GM04504 (cell line): ENCODE measurements around the gene INPP1.
"Not testable (repeated sequence)": the region's sequence is repeated elsewhere in the genome, so short reads cannot be mapped to it uniquely, and the experiment has no call there.

ENCODE experiments used
- DNase-seq: peaks from one replicate; pipeline ENCODE4 v3.0.0-alpha.2; 2012; ENCODE audit warnings: low read depth

Gene INPP1

DNA sequence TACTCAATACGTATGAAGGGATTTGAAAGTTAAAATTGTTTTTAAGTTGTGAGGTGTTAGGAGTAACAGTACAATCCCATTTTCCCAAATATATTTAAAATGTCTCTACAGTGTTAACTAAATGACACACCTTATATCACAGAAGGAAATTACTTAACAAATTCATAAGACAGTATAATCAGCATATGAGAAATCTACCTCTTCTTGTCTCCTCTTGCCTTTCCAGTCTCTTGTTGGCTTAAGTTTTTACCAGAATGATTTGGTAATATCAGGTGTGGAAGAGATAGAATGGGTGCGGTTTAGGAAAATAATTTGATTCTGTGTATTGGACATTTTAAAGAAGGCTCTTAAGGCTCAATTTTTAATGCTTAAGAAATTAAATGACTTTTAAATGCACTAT, 9.5 kb upstream of the INPP1 start:
- no peak for DNase-seq

DNA sequence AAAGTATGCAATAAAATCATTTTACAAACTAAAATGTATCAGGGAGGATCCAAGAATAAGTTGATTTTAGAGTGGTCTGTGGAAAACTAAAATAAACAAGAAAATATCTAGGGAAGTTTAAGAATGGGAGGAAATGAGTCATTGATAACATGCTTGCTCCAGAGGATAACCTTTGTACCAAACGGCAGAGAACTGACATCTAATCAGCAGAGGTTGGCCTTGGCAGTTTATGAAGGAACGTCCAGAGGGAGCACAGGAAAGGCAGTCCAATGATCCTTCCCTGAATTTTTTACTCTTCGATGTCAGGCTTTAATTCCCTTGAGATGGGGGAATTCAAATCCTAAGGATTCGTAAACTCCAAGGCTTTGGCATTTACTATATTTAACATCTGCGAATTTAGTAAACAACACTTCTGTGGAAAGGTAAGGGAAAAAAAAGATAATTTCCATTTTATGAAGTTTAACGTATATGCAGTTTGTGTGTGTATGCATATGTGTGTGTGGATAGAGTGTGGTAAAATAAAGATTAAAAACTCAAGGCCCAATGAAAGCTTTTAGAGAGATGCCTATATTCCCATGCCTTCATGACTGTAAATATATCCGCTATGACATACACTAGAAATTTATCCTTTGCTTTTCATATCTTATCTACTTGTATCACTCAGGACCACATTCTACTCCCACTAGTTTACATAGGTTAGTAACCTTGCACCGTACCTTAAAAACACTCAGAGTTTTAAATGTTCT, 8.7 kb upstream of the INPP1 start:
- DNase-seq, result no peak

DNA sequence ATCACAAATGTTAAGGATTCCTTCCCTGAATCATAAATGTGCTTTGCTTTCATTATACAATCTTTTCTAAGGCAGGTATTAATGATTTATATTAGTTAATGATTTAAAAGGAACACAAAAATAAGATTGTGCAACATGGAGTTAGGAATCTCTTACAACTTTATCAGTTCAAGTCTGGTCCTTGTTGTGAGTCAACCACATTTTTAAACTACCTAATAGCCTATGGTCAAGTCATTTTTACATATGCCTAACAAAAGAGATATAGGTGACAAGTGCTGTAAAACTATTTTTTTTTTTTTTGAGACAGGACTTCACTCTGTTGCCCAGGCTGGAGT, 8.2 kb upstream of the INPP1 start:
- DNase-seq, result no peak

DNA sequence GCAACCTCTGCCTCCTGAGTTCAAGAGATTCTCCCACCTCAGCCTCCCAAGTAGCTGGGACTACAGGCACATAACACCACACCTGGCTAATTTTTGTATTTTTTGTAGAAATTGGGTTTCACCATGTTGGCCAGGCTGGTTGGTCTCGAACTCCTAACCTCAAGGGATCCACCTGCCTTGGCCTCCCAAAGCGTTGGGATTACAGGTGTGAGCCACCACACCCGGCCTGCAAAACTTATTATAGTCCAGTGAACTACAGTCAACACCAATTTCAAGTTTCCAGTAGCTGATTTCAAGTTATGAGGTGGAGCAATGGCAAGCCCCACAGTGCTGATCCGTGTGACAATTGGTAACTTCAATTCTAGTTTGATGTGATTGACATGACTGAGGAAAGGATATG, 7.8 kb upstream of the INPP1 start:
- DNase-seq, result not testable (repeated sequence)

DNA sequence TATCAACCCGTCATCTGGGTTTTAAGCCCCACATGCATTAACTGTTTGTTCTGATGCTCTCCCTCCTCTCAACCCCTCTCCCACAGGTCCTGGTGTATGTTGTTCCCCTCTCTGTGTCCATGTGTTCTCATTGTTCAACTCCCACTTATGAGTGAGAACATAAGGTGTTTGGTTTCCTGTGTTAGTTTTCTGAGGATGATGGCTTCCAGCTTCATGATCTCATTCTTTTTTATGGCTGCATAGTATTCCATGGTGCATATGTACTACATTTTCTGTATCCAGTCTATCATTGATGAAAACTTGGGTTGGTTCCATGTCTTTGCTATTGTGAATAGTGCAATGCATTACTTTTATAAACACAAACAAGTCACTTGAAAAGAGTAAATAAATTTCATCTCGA, 7.0 kb upstream of the INPP1 start:
- DNase-seq, result no peak

DNA sequence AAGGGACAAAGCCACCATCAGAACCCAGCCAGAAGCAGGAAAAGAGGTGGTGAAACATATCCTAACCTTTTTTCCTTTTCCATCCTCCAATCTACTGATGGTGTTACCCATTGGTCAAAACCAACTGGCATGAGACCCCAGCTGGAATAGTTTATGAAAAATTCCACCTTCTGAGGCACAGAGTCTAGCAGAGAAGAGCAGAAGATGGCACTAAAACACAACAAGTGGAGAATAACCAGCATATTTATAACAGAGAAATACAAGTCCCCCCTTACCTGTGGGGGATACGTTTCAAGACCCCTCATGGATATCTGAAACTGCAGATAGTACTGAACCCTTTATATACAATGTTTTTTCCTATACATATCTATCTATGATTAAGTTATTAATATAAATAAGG, 4.9 kb upstream of the INPP1 start:
- no peak for DNase-seq

DNA sequence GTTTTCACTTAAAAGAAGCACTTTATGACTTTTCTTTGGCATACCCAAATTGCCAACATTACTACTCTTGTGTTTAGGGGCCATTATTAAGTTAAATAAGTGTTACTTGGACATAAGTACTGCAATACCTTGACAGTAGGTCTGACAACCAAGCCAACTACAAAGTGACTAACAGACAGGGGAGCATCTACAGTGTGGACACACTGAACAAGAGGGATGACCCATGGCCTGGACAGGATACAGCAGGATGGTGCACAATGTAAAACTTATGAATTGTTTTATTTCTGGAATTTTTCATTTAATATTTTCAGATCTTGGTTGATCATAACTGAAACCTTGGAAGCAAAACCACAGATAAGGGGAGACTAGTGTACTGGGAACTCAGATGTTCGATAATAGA, 4.0 kb upstream of the INPP1 start:
- no peak for DNase-seq

DNA sequence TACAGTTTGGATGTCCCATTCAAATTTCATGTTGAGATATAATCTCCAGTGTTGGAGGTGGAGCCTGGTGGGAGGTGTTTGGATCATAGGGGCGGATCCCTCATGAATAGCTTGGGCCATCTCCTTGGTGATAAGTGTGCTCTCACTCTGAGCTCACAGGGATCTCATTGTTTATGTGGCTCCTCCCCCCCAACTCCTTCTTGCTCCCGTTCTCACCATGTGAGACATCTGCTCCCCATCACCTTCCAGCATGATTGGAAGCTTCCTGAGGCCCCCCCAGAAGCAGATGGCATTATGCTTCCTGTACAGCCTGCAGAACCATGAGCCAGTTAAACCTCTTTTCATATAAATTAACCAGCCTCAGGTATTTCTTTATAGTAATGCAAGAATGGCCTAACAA, 3.0 kb upstream of the INPP1 start:
- DNase-seq, result no peak

DNA sequence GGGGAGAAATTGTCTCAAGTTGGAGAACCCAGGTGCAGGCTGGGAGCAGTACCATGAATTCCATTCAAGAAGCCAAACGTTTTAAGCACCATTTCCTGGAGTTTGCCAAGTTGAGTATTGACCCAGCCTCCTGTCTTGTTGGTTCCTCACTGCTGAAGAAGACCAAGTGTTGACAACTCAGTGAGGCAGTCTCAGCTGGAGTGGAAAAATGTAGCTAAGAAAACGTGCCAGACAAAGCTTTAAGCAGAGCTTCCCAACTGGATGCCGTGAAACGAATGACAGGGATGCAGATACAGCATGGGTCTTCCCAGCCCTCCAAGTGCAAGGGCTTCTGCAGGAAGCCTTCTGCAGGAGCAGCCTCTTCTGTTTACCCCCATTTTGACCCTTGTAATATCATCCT, 778 bp upstream of the INPP1 start:
- DNase-seq, result no peak

DNA sequence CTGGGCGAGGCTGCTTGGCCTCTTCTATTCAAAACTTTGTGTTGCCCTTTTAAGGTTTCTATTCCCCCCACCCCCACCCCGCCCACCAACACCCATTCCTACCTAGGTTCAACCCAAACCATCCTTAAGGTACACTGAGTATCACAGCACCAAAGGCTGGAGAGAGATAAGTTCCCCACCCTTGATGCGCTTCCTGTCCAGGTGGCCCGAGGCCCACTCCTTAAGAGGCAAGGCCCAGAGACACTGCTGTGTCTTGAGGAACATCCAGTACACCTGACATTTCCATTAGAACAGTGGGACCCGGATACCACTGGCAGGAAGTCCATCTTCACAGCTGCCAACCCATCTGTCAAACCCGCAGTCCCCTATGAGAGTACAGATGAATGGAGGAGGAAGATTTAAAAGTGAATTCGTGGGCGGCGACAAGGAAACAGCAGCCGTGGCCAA, 277 bp upstream of the INPP1 start:
- no peak for DNase-seq

DNA sequence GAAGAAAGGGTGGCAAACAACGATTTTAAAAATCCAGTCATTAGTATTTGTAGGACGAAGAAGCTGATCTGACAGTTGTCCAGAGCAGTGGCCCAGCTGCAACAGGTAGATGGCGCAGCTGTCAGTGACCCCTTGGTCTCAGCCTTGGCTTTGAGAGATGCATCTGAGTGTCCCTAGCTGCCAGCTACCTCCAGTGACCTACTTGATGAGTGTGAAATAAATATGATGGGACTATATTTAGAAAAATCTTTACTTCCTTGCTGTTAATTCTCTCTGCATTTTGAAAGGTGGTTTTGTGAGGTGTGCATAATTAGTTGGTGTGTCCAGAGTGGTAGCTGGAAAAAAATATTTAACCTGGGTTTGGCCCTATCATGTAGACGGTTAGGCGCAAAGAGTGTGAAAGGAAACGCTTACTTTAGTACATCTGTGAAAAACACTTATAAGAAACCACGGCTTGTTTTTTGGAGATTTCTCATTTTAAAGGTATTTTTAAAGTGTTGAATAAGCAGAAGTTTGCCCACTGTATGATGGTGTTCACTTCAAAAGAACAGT, 963 bp downstream of the INPP1 start:
- no peak for DNase-seq

DNA sequence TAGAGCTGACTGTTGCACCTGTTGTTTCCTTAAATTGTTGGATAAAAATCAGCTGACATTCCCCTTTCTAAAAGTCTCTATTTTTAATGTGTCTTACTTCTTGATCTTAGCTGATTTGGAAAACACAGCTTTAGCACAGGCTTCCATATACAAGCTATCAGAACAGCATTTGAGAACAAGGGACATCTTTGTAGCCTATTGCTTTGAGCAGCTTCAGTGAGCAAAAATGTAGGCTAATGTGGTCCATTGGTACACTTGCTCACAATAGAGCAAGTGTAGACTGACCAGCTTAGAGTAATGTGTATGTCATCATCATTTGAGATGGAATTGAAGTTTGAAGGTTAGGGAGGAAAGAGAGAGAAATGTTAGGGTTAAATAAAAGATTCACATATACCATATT, 7.0 kb downstream of the INPP1 start:
- no peak for DNase-seq

DNA sequence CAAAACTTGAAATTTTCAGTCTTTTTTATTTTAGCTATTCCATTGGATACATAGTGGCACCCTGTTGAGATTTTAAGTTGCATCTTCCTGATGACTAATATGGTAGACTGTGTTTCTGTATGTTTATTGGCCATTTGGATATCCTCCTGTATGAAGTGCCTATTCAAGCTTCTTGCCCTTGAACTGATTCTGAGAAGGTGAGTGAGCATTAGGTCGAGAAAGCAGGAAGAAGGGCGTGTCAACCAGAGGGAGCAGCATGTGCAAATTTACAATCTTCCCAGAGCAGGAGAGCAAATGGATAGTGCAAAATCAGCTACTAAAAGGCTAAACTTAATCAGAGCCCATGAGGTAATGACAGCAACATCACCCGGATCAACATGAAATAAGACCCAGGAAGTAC, 8.6 kb downstream of the INPP1 start:
- DNase-seq, result no peak

DNA sequence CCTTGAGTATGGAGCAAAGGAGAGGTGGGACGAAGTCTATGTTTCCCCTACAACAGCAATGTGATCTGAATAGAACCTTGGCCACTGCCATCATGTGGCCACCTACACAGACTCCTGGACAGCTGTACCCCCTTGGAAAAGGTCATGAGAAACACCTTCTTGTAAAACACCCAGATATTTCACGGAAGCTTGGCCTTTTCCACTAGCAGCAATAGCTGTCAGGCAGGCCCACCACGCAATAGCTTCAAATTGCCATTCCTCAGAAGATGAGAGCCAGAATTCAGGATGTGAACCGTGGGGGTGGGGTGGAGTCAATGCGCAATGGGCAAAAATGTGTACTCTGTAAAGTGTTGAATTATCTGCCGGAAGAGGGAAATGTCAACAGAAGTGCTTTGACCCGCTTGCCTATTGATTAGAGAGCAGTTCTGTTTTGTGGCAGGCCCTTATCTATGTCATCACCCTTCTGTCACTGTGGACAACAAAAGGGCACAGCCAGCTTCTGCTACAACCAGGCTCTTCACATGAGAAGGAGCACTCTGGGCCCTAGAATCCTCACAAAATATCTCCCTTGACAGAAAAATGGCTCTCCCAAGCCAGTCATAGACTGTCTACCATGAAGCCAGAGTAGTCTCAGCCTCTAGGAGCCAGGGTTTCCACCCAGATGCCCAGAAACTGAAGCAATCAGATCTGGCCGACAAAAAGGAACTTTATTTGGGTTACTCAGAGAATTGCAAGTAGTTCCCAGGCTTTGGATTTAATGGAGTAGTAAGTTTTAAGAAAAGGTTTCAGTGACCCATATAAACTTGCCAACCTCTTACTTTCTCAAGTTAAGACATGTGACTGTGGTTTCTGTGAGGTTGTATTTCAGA, 9.5 kb downstream of the INPP1 start:
- peak; percentile 26 for DNase-seq

DNA sequence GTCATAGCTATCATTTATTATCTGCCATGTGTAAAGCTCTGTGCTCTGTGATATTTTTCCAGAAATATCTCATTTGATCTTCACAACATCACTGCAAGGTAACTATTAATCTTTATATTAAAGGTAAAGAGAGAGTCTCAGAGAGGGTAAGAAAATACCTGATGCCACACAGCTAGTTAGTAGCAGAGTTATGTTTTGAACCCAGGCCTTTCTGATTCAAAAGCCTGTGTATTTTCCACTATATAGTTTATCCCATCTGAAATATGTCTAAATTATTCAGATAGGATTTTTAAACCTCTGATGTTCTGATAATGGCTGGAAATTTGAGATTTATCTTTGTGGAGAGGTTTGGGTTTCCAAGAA, 10.1 kb downstream of the INPP1 start:
- no peak for DNase-seq

DNA sequence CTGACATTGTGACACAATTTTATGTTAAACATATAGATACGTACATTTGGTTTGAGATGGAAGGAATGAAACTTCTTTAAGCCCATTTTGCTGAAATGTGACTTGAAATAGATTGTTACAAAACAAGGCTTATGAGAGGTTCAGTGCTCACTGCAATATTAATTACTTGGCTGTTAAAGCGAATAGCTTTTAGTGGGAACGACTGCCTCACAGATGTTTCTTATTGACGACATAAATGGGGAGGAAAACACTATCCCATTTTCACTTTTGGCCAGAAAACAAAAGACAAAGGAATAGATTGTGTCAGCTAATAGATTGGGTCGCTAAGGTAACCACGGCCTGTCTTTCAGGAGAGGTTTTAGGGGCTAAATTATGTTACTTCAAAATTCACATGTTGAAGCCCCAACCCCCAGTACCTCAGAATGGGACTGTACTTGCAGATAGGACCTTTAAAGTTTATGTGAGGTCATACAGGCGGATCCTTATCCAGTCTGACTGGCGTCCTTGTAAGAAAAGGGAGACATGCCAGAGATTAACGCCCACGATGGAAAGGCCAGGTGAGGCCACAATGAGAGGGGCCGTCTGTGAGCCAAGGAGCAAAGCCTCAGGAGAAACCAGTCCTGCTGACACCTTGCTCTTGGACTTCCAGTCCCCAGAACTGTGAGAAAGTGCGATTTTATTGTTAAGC, 10.8 kb downstream of the INPP1 start:
- no peak for DNase-seq

DNA sequence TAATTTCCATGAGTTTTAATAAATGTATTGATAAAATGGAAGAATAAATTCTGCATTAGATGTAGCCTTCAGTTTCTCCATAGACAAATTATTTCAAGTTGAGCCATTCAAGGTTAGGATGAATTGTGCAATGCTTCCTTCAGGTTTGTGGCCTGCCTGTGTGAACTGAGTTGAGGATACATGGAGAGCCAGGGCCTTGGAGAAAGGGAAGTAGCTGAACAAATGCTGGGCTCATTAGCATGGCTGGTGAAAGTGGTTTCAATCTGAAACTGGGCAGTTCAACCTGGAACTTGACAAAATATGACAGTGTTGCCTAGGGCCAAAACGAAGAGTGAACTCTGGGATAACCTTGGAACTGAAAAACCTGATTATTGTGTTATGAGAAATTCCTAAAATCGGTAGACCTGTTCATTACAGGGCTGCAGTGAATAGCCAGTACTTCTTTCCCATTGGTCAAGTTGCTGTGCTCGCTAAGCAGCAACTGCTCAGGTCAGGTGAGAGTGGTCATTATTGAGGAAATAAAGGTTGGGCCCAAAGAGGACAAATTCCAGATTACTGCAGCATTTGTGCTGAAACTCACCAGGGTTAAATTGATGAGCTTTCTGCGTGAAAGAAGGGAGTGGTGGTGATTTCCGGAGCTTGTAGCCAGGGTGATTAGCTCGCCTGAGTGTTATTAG, 12.7 kb downstream of the INPP1 start:
- DNase-seq, result no peak

DNA sequence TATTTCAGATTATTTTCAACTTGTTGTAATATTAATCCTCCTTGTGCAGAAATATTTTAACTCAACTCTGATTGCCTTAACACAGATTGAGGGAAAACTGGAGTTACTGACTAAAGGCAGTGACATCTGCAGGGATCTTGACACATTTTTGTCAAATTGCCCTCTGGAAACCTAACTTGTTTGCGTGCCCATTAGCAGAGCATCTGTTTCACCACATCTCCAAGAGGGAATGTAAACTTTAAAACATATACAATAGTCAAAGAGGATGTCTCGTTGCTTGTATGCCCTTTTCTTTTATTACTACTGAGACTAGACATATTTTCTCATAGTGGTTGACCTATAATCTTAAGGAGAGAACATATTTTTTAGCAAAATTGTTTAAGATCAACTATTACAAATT, 14.2 kb downstream of the INPP1 start:
- no peak for DNase-seq

DNA sequence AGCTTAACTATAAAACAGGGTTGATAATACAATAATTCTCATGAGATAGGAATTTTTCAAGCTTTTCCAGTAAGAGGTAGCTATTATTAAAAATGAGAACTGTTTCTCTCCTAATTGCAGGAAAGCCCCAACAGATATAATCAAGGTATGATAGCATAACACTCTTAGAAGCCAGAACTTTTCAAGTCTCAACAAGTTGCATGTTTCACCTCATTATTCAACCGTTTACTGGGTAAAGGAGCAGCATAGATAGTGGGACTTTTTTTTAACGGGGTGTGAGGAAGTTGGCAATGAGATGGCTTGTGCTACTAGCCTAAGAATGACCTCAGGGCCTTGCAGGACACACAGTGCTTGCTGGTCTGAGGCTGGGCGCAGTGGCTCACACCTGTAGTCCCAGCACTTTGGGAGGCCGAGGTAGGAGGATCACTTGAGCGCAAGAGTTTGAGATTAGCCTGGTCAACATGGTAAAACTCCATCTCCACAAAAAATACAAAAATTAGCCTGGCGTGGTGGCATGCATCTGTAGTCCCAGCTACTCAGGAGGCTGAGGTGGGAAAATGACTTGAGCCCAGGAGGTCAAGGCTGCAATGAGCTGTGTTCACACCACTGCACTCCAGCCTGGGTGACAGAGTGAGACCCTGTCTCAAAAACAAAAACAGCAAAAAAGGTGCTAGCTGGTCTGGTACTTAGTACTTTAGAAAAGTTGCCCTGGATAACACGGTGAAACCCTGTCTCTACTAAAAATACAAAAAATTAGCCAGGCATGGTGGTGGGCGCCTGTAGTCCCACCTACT, 15.5 kb downstream of the INPP1 start:
- DNase-seq, result not testable (repeated sequence)

DNA sequence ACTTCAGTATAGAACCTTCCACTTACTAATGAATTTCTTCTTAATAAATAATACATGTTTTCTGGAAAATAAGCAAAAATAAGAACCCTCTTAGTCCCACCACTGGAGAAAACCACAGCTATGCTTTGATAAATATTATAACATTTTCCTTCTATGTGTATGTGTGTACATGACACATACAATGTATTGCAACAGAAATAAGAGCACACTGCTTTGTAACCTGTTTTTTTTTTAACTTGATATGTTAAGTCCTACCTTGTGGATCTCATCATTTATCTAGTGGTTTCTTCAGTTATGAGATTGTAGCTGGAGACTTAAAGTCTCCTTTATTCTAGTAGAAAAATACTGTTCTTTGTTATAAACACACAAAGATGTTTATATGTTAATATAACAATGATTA, 17.2 kb downstream of the INPP1 start:
- no peak for DNase-seq

DNA sequence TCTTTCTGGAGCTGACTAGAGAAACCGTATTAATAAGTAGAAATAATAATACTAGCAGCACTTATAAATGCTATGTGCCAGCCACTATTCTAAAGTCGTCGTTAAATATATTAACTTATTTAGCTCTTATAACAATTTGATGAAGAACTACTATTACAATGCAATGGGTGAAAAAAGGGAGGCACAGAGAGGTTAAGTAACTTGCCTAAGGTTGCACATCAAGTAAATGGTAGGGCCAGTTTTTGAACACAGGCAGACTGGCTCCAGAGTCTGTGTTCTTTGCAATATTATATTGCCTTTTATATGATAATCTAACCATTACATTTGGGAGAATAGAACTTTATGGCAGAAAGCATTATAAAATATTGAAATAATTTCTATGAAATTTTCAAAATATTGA, 17.6 kb downstream of the INPP1 start:
- DNase-seq, result no peak
